HG03565 (cell line): ENCODE results near the gene FGF4.

Experiments used
- ATAC-seq: cut with Tn5 transposase; IDR thresholded peaks from one replicate; pipeline ENCODE4 v1.9.1; 2021; ENCODE audit warnings: mild to moderate bottlenecking, moderate library complexity; ENCODE audit not compliant: unreplicated experiment

Gene FGF4

GRCh38 chr11:69729252-69729651 lies 45.9 kb downstream of the FGF4 start:
- no peak for ATAC-seq

GRCh38 chr11:69727266-69727665 lies 47.9 kb downstream of the FGF4 start:
- no peak for ATAC-seq

GRCh38 chr11:69726481-69726880 lies 48.7 kb downstream of the FGF4 start:
- ATAC-seq = no peak

GRCh38 chr11:69726019-69726418 lies 49.1 kb downstream of the FGF4 start:
- ATAC-seq = no peak

- no peak for ATAC-seq
These were observed 53.4 kb downstream of the FGF4 start for GRCh38 chr11:69721745-69722144.

- ATAC-seq = no peak
These were observed 54.0 kb downstream of the FGF4 start for GRCh38 chr11:69721106-69721505.
